IPS-15b (cell line): Measurements from ENCODE around the gene NUP58.

ENCODE experiments used
- H3K27me3 ChIP-seq: one replicate; pipeline ENCODE4 v1.6.1; 2013; ENCODE audit warnings: low read length; ENCODE audit not compliant: control insufficient read depth, insufficient read depth
- H3K36me3 ChIP-seq: one replicate; pipeline ENCODE4 v1.6.1; 2013; ENCODE audit warnings: low read length; ENCODE audit not compliant: control insufficient read depth, insufficient read depth
- H3K4me1 ChIP-seq: one replicate; pipeline ENCODE4 v1.6.1; 2013; ENCODE audit warnings: mild to moderate bottlenecking, low read length; ENCODE audit not compliant: control insufficient read depth, insufficient read depth
- H3K4me3 ChIP-seq: one replicate; pipeline ENCODE4 v1.5.1; 2013; ENCODE audit warnings: low read depth, low read length
- H3K9ac ChIP-seq: one replicate; pipeline ENCODE4 v1.6.1; 2013; ENCODE audit warnings: low read depth, mild to moderate bottlenecking, low read length
- H3K9me3 ChIP-seq: one replicate; pipeline ENCODE4 v1.6.1; 2013; ENCODE audit warnings: mild to moderate bottlenecking, low read length; ENCODE audit not compliant: control insufficient read depth, insufficient read depth

Gene NUP58

GRCh38 chr13:25281935-25282332 is 19.5 kb upstream of the NUP58 start:
- Histone ChIP-seq H3K9ac (no peak overlapping the region), H3K4me1 (no peaks in the 10 kb centered on the region), H3K9me3 (no peaks in the 10 kb centered on the region), H3K27me3 (no peaks in the 10 kb centered on the region), H3K36me3 (no peaks in the 10 kb centered on the region), H3K4me3 (no peak overlapping the region)

- H3K27me3 ChIP-seq: peaks cover 7% of the 10 kb centered on the region
- no peaks in the 10 kb centered on the region for H3K36me3 ChIP-seq
- peak overlapping the region; percentile 85 for H3K4me3 ChIP-seq
- H3K4me1 ChIP-seq: no peaks in the 10 kb centered on the region
- H3K9ac ChIP-seq: peak overlapping the region; percentile 79
- no peaks in the 10 kb centered on the region for H3K9me3 ChIP-seq
These were observed 15.0 kb upstream of the NUP58 start for GRCh38 chr13:25286308-25286968.

- H3K9me3 ChIP-seq: no peaks in the 10 kb centered on the region
- H3K4me3 ChIP-seq: peak within 1 kb of the TSS; percentile 85
- H3K9ac ChIP-seq: peak within 1 kb of the TSS; percentile 79
- no peaks in the 10 kb centered on the region for H3K36me3 ChIP-seq
- peaks cover 7% of the 10 kb centered on the region for H3K27me3 ChIP-seq
- H3K4me1 ChIP-seq: no peaks in the 10 kb centered on the region
These were observed 14.2 kb upstream of the NUP58 start, which contains the start of gene MTMR6 for GRCh38 chr13:25286969-25287961. Gene MTMR6 (minus strand): TSS chr13:25287488. CDS start chr13:25287247, 241 bp downstream.

GRCh38 chr13:25288966-25289365 is 12.5 kb upstream of the NUP58 start:
- H3K9ac ChIP-seq: no peak overlapping the region
- no peaks in the 10 kb centered on the region for H3K36me3 ChIP-seq
- no peaks in the 10 kb centered on the region for H3K9me3 ChIP-seq
- peaks cover 7% of the 10 kb centered on the region for H3K27me3 ChIP-seq
- H3K4me3 ChIP-seq: no peak overlapping the region
- H3K4me1 ChIP-seq: no peaks in the 10 kb centered on the region

GRCh38 chr13:25291691-25292090 is 9.7 kb upstream of the NUP58 start:
- H3K9me3 ChIP-seq: no peaks in the 10 kb centered on the region
- peaks cover 22% of the 10 kb centered on the region for H3K27me3 ChIP-seq
- no peaks in the 10 kb centered on the region for H3K36me3 ChIP-seq
- no peak overlapping the region for H3K4me3 ChIP-seq
- no peak overlapping the region for H3K9ac ChIP-seq
- H3K4me1 ChIP-seq: no peaks in the 10 kb centered on the region

GRCh38 chr13:25292301-25292700 is 9.1 kb upstream of the NUP58 start:
- H3K9me3 ChIP-seq: no peaks in the 10 kb centered on the region
- no peaks in the 10 kb centered on the region for H3K36me3 ChIP-seq
- H3K4me1 ChIP-seq: no peaks in the 10 kb centered on the region
- H3K9ac ChIP-seq: no peak overlapping the region
- no peak overlapping the region for H3K4me3 ChIP-seq
- peaks cover 22% of the 10 kb centered on the region for H3K27me3 ChIP-seq

- H3K9ac ChIP-seq: no peak overlapping the region
- peaks cover 17% of the 10 kb centered on the region for H3K27me3 ChIP-seq
- no peak overlapping the region for H3K4me3 ChIP-seq
- H3K9me3 ChIP-seq: no peaks in the 10 kb centered on the region
- no peaks in the 10 kb centered on the region for H3K36me3 ChIP-seq
- H3K4me1 ChIP-seq: no peaks in the 10 kb centered on the region
These were observed 6.2 kb upstream of the NUP58 start for GRCh38 chr13:25295228-25295627.

- peaks cover 21% of the 10 kb centered on the region for H3K27me3 ChIP-seq
- H3K9me3 ChIP-seq: no peaks in the 10 kb centered on the region
- no peaks in the 10 kb centered on the region for H3K36me3 ChIP-seq
- no peak overlapping the region for H3K4me3 ChIP-seq
- H3K4me1 ChIP-seq: peaks cover 2% of the 10 kb centered on the region
- no peak overlapping the region for H3K9ac ChIP-seq
These were observed 5.7 kb upstream of the NUP58 start for GRCh38 chr13:25295701-25296100.

GRCh38 chr13:25300861-25301346 is 521 bp upstream of the NUP58 start:
- peak overlapping the region; percentile 92 for H3K4me3 ChIP-seq
- peak overlapping the region; percentile 76 for H3K9ac ChIP-seq
- peaks cover 3% of the 10 kb centered on the region for H3K36me3 ChIP-seq

GRCh38 chr13:25302121-25302520 is 696 bp downstream of the NUP58 start:
- H3K36me3 ChIP-seq: peaks cover 3% of the 10 kb centered on the region
- H3K9me3 ChIP-seq: no peaks in the 10 kb centered on the region
- H3K4me1 ChIP-seq: peaks cover 6% of the 10 kb centered on the region
- H3K4me3 ChIP-seq: peak overlapping the region; percentile 92
- H3K27me3 ChIP-seq: peaks cover 6% of the 10 kb centered on the region
- peak overlapping the region; percentile 88 for H3K9ac ChIP-seq

More at GRCh38 chr13:25300861-25301346, 521 bp upstream of the NUP58 start:
- no peaks in the 10 kb centered on the region for H3K9me3 ChIP-seq
- peaks cover 6% of the 10 kb centered on the region for H3K4me1 ChIP-seq
- peaks cover 10% of the 10 kb centered on the region for H3K27me3 ChIP-seq

GRCh38 chr13:25306671-25307464 is 5.4 kb downstream of the NUP58 start:
- no peak overlapping the region for H3K4me3 ChIP-seq
- no peak overlapping the region for H3K9ac ChIP-seq
- no peaks in the 10 kb centered on the region for H3K27me3 ChIP-seq
- no peaks in the 10 kb centered on the region for H3K9me3 ChIP-seq
- H3K36me3 ChIP-seq: peaks cover 13% of the 10 kb centered on the region
- H3K4me1 ChIP-seq: peaks cover 4% of the 10 kb centered on the region
